Measurements from ENCODE around the gene GPC6.

The GPC6 gene

DNA sequence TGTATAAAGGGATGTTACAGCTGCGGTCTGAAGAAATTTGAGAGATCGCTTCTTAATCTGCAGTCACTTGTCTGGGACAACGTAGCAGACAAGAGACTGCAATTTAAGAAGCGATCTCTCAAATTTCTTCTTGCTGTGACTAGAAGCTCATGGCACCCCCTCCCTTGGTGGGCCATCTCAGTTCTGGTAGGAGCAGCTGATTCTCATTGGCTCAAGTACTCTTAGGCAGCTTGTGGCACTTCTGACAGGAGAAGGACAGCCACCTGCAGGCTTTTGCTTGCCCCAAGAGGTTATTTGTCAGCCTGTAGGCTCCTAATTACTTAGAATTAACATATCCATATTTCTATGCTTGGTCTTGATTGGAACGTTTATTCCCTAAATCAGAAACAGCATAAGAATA lies 749.9 kb downstream of the GPC6 start:
- Histone ChIP-seq H3K9ac (ENCODE audit: low read depth in 1 of 2, low read length in 2 of 2) (no peak overlapping the region), H3K4me1 (ENCODE audit: control insufficient read depth in 1 of 2, insufficient read depth in 2 of 2, low read length in 2 of 2) (no peaks in the 10 kb centered on the region), H3K27me3 (ENCODE audit: control insufficient read depth in 1 of 2, insufficient read depth in 2 of 2, low read length in 2 of 2) (no peaks in the 10 kb centered on the region), H3K9me3 (ENCODE audit: control insufficient read depth in 1 of 2, low read length in 2 of 2) (no peaks in the 10 kb centered on the region), H3K27ac (ENCODE audit: low read depth, low read length) (no peak overlapping the region), H3K36me3 (ENCODE audit: control insufficient read depth in 1 of 2, insufficient read depth in 2 of 2, low read length in 2 of 2) (no peaks in the 10 kb centered on the region), H3K4me3 (ENCODE audit: low read depth in 1 of 2, low read length in 2 of 2) (no peak overlapping the region)

DNA sequence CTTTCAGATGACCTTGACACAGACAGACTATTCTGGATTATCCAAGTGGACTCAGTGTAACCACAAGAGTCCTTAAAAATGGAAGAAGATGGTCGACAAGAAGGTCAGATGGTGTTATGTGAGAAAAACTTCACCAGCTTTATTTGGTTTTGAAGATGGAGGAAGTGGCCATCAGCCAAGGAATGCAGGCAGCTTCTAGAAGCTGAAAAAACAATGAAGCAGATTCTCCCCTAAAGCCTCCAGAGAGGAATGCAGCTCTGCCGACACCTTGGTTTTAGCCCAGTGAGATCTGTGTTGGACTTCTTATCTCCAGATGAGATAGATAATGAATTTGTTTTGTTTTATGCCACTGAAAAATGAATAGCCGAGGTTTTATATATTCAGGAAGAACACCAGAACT lies 751.4 kb downstream of the GPC6 start:
- Histone ChIP-seq H3K27ac (ENCODE audit: low read depth, low read length) (no peak overlapping the region), H3K27me3 (ENCODE audit: control insufficient read depth in 1 of 2, insufficient read depth in 2 of 2, low read length in 2 of 2) (no peaks in the 10 kb centered on the region), H3K9ac (ENCODE audit: low read depth in 1 of 2, low read length in 2 of 2) (no peak overlapping the region), H3K36me3 (ENCODE audit: control insufficient read depth in 1 of 2, insufficient read depth in 2 of 2, low read length in 2 of 2) (no peaks in the 10 kb centered on the region), H3K9me3 (ENCODE audit: control insufficient read depth in 1 of 2, low read length in 2 of 2) (no peaks in the 10 kb centered on the region), H3K4me1 (ENCODE audit: control insufficient read depth in 1 of 2, insufficient read depth in 2 of 2, low read length in 2 of 2) (no peaks in the 10 kb centered on the region), H3K4me3 (ENCODE audit: low read depth in 1 of 2, low read length in 2 of 2) (no peak overlapping the region)

DNA sequence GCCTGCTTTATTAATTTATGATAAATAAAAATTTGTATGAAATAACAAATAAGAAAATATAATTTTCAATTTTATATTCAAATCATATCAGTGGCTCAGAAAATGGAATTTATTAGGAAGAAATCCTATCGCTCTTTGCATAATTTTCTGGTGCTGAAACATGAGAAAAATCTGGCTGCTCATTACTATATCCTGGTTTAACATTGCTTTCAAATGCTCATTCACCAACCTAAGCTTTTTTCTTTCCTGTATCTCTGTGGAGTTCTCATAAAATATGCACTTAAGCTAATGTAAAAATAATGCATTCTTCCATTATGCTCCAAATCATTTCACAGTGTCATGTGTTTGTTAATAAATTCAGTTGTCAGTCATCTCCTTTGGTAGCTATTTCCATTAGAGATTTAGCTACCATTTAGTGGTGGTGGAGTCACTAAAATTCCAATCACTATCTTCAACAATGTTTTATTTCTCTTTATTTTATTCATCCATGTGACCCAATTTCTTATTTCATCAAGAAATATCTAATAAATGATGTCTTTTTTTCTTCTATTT lies 754.9 kb downstream of the GPC6 start:
- no peaks in the 10 kb centered on the region for H3K9me3 ChIP-seq (ENCODE audit: control insufficient read depth in 1 of 2, low read length in 2 of 2)
- H3K4me3 ChIP-seq (ENCODE audit: low read depth in 1 of 2, low read length in 2 of 2) = no peak overlapping the region
- no peaks in the 10 kb centered on the region for H3K27me3 ChIP-seq (ENCODE audit: control insufficient read depth in 1 of 2, insufficient read depth in 2 of 2, low read length in 2 of 2)

DNA sequence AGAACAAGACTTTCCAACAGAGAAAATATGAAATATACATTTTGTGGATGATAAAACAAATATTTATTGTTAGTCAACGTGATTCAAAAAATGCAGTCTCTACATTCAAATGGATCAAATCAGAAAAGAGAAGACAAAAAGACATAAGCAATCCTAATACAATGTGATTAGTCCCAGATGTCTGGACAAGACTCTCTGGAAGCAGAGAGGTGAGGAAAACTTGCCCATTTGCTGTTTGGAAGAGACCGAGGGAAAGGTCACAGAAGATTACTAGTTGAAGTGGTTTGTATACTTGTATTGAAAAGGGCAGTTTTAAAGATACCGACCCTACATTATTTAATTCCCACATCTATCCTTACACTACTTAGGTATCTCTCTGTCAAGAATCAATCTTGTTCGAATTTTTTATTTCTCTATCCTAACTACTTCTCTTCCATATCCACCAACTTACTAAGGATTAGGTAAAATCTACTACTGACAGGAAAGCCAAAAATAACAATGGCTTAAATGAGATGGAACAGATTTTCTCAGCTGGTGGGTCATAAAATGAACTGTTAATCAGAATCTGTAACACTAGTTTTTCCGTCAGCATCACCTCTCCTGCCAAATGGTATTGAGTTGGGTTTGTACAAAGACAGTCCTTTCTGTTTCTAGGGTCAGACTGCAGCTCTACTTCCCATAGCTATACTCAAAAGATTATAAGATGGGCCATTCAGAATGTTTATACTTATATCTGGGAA lies 755.7 kb downstream of the GPC6 start:
- H3K27me3 ChIP-seq (ENCODE audit: control insufficient read depth in 1 of 2, insufficient read depth in 2 of 2, low read length in 2 of 2) = no peaks in the 10 kb centered on the region
- H3K36me3 ChIP-seq (ENCODE audit: control insufficient read depth in 1 of 2, insufficient read depth in 2 of 2, low read length in 2 of 2) = no peaks in the 10 kb centered on the region
- H3K9ac ChIP-seq (ENCODE audit: low read depth in 1 of 2, low read length in 2 of 2) = no peak overlapping the region
- H3K27ac ChIP-seq (ENCODE audit: low read depth, low read length) = no peak overlapping the region
- no peak overlapping the region for H3K4me3 ChIP-seq (ENCODE audit: low read depth in 1 of 2, low read length in 2 of 2)
- no peaks in the 10 kb centered on the region for H3K9me3 ChIP-seq (ENCODE audit: control insufficient read depth in 1 of 2, low read length in 2 of 2)
- H3K4me1 ChIP-seq (ENCODE audit: control insufficient read depth in 1 of 2, insufficient read depth in 2 of 2, low read length in 2 of 2) = no peaks in the 10 kb centered on the region

More for the DNA sequence above, 754.9 kb downstream of the GPC6 start:
- Histone ChIP-seq H3K36me3 (ENCODE audit: control insufficient read depth in 1 of 2, insufficient read depth in 2 of 2, low read length in 2 of 2) (no peaks in the 10 kb centered on the region), H3K4me1 (ENCODE audit: control insufficient read depth in 1 of 2, insufficient read depth in 2 of 2, low read length in 2 of 2) (no peaks in the 10 kb centered on the region), H3K9ac (ENCODE audit: low read depth in 1 of 2, low read length in 2 of 2) (no peak overlapping the region), H3K27ac (ENCODE audit: low read depth, low read length) (no peak overlapping the region)

DNA sequence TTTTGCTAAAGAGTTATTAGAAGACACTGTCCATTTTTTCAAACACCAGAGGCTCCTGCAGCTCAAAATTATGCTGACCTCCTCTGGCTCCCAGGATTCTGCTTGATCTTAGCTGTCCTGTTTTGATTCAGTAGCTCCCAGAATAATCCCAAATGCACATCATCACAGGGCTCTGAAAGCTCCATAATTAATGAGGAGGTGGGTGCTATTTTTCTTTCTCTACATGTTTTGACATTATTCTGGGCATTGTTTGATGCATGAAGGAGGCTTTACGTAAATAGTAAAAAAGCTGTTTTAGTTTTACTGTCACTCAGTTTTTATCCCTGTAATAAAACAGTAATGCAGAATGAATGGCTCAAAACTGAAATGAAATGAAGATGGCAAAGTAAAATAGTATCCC lies 757.4 kb downstream of the GPC6 start:
- H3K9ac ChIP-seq (ENCODE audit: low read depth in 1 of 2, low read length in 2 of 2) = no peak overlapping the region
- H3K4me1 ChIP-seq (ENCODE audit: control insufficient read depth in 1 of 2, insufficient read depth in 2 of 2, low read length in 2 of 2) = no peaks in the 10 kb centered on the region
- H3K36me3 ChIP-seq (ENCODE audit: control insufficient read depth in 1 of 2, insufficient read depth in 2 of 2, low read length in 2 of 2) = no peaks in the 10 kb centered on the region
- no peak overlapping the region for H3K4me3 ChIP-seq (ENCODE audit: low read depth in 1 of 2, low read length in 2 of 2)
- H3K9me3 ChIP-seq (ENCODE audit: control insufficient read depth in 1 of 2, low read length in 2 of 2) = no peaks in the 10 kb centered on the region
- H3K27me3 ChIP-seq (ENCODE audit: control insufficient read depth in 1 of 2, insufficient read depth in 2 of 2, low read length in 2 of 2) = no peaks in the 10 kb centered on the region
- H3K27ac ChIP-seq (ENCODE audit: low read depth, low read length) = no peak overlapping the region

DNA sequence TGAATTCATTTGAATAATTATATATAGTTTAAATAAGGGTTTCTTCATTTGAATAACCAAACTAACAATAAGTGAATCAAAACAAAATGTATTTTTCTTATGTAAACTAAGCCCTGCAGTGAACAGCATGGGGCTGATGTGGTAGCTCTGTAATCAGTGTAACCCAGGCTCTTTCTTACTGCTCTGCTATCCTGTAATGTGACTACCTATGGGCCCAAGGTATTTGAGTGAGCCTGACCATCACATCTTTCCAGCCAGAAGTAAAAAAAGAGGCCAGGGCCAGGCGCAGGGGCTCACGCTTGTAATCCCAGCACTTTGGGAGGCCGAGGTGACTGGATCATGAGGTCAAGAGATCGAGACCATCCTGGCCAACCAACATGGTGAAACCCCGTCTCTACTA lies 758.3 kb downstream of the GPC6 start:
- no peaks in the 10 kb centered on the region for H3K36me3 ChIP-seq (ENCODE audit: control insufficient read depth in 1 of 2, insufficient read depth in 2 of 2, low read length in 2 of 2)
- no peak overlapping the region for H3K27ac ChIP-seq (ENCODE audit: low read depth, low read length)
- no peaks in the 10 kb centered on the region for H3K4me1 ChIP-seq (ENCODE audit: control insufficient read depth in 1 of 2, insufficient read depth in 2 of 2, low read length in 2 of 2)
- H3K9me3 ChIP-seq (ENCODE audit: control insufficient read depth in 1 of 2, low read length in 2 of 2) = no peaks in the 10 kb centered on the region
- no peak overlapping the region for H3K9ac ChIP-seq (ENCODE audit: low read depth in 1 of 2, low read length in 2 of 2)
- no peaks in the 10 kb centered on the region for H3K27me3 ChIP-seq (ENCODE audit: control insufficient read depth in 1 of 2, insufficient read depth in 2 of 2, low read length in 2 of 2)
- no peak overlapping the region for H3K4me3 ChIP-seq (ENCODE audit: low read depth in 1 of 2, low read length in 2 of 2)

DNA sequence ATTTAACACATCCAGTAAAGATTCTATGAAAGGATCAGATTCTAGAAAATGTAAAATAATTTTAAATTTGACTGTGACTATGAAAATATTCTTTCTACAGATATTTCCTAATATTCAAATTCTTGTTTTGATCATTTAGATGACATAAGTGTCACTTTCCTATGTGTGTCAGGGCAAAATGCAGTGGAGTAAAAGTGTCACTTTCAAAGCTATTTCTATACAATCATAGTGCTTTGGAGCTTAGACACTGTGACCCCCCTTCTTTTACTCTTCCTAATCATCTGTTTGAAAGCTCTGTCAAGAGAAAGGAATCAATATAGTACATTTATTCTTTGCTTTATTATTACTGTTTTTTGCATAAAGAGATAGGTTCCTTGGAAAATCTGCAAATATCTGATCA lies 760.9 kb downstream of the GPC6 start:
- H3K9me3 ChIP-seq (ENCODE audit: control insufficient read depth in 1 of 2, low read length in 2 of 2) = no peaks in the 10 kb centered on the region
- H3K4me1 ChIP-seq (ENCODE audit: control insufficient read depth in 1 of 2, insufficient read depth in 2 of 2, low read length in 2 of 2) = no peaks in the 10 kb centered on the region
- H3K36me3 ChIP-seq (ENCODE audit: control insufficient read depth in 1 of 2, insufficient read depth in 2 of 2, low read length in 2 of 2) = no peaks in the 10 kb centered on the region
- no peaks in the 10 kb centered on the region for H3K27me3 ChIP-seq (ENCODE audit: control insufficient read depth in 1 of 2, insufficient read depth in 2 of 2, low read length in 2 of 2)
- H3K9ac ChIP-seq (ENCODE audit: low read depth in 1 of 2, low read length in 2 of 2) = no peak overlapping the region
- H3K27ac ChIP-seq (ENCODE audit: low read depth, low read length) = no peak overlapping the region
- no peak overlapping the region for H3K4me3 ChIP-seq (ENCODE audit: low read depth in 1 of 2, low read length in 2 of 2)

DNA sequence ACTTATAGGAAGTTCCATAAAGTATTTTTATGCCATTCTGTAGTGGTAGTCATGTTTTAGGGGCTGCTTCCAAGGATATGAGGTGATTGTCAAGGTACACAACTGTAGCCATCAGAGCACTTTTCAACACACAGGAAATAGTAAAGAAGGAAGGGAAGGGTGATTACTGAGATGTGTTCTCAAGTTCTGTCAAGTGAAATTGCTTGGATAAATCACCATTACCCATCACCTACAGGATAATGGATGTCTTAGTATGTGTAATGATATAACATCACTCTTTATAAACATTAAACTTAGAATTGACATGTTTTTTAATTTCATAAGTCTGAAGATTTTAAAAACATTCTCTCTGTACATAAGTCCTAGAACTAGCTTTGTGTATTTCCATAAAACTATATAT lies 765.0 kb downstream of the GPC6 start:
- no peaks in the 10 kb centered on the region for H3K4me1 ChIP-seq (ENCODE audit: control insufficient read depth in 1 of 2, insufficient read depth in 2 of 2, low read length in 2 of 2)
- H3K4me3 ChIP-seq (ENCODE audit: low read depth in 1 of 2, low read length in 2 of 2) = no peak overlapping the region
- H3K9ac ChIP-seq (ENCODE audit: low read depth in 1 of 2, low read length in 2 of 2) = no peak overlapping the region
- H3K27me3 ChIP-seq (ENCODE audit: control insufficient read depth in 1 of 2, insufficient read depth in 2 of 2, low read length in 2 of 2) = no peaks in the 10 kb centered on the region
- no peak overlapping the region for H3K27ac ChIP-seq (ENCODE audit: low read depth, low read length)
- no peaks in the 10 kb centered on the region for H3K36me3 ChIP-seq (ENCODE audit: control insufficient read depth in 1 of 2, insufficient read depth in 2 of 2, low read length in 2 of 2)
- H3K9me3 ChIP-seq (ENCODE audit: control insufficient read depth in 1 of 2, low read length in 2 of 2) = no peaks in the 10 kb centered on the region

DNA sequence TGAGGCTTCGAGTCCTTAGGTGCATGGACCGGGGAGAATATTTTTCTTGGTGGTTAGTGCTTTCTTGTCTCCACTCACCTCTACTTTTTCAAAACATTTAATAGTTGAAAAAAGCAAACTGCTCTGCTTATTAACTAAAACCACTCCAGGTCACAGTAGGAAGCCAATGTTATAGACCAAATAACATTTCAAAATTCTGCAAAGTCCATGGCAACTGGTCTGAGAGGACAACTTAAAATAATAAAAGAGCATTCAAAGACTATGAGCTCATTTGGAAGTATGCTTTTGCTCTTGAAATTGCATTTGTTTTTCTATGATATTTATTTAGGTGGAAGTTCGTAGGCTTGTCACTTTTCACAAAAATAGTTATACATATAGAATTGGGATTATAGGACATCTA lies 769.9 kb downstream of the GPC6 start:
- Histone ChIP-seq H3K9ac (ENCODE audit: low read depth in 1 of 2, low read length in 2 of 2) (no peak overlapping the region), H3K36me3 (ENCODE audit: control insufficient read depth in 1 of 2, insufficient read depth in 2 of 2, low read length in 2 of 2) (no peaks in the 10 kb centered on the region), H3K27ac (ENCODE audit: low read depth, low read length) (no peak overlapping the region), H3K27me3 (ENCODE audit: control insufficient read depth in 1 of 2, insufficient read depth in 2 of 2, low read length in 2 of 2) (no peaks in the 10 kb centered on the region), H3K4me3 (ENCODE audit: low read depth in 1 of 2, low read length in 2 of 2) (no peak overlapping the region), H3K9me3 (ENCODE audit: control insufficient read depth in 1 of 2, low read length in 2 of 2) (no peaks in the 10 kb centered on the region), H3K4me1 (ENCODE audit: control insufficient read depth in 1 of 2, insufficient read depth in 2 of 2, low read length in 2 of 2) (no peaks in the 10 kb centered on the region)

DNA sequence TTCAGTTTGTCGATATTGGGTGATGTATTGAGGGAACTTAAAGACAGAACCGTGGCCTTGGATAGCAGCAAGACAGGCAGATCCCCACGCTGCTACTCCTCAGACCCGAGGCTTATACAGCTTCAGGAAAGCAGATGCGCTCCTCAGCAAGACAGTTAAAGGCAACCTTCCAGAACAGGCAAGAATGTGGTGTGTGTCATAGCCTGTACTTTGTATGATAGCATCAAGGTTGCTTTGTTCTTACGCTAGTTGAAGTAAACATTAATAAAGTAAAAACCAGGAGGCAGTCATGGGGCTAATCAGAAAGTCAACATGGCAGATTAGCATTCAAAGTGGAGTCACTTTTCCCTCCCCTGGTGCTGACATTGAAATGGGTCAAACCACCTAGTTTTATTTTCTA lies 779.7 kb downstream of the GPC6 start:
- Histone ChIP-seq H3K27ac (ENCODE audit: low read depth, low read length) (no peak overlapping the region), H3K4me1 (ENCODE audit: control insufficient read depth in 1 of 2, insufficient read depth in 2 of 2, low read length in 2 of 2) (no peaks in the 10 kb centered on the region), H3K9ac (ENCODE audit: low read depth in 1 of 2, low read length in 2 of 2) (no peak overlapping the region), H3K9me3 (ENCODE audit: control insufficient read depth in 1 of 2, low read length in 2 of 2) (no peaks in the 10 kb centered on the region), H3K4me3 (ENCODE audit: low read depth in 1 of 2, low read length in 2 of 2) (no peak overlapping the region), H3K27me3 (ENCODE audit: control insufficient read depth in 1 of 2, insufficient read depth in 2 of 2, low read length in 2 of 2) (no peaks in the 10 kb centered on the region), H3K36me3 (ENCODE audit: control insufficient read depth in 1 of 2, insufficient read depth in 2 of 2, low read length in 2 of 2) (no peaks in the 10 kb centered on the region)

All from duodenal mucosa (tissue), 2 donors.